HuH-7.5 (cell line): ENCODE measurements around the gene SNRPA.
"Not testable (repeated sequence)": the region's sequence is repeated elsewhere in the genome, so short reads cannot be mapped to it uniquely, and the experiment has no call there.

ENCODE experiments used
- DNase-seq: peaks from one replicate; pipeline ENCODE4 v3.0.0; 2011; ENCODE audit warnings: low spot score

Gene SNRPA

GRCh38 chr19:40721936-40722661 is 28.9 kb upstream of the SNRPA start:
- DNase-seq, result no peak

- DNase-seq, result no peak
Measured at GRCh38 chr19:40723661-40724254, 27.2 kb upstream of the SNRPA start.

- no peak for DNase-seq
Measured at GRCh38 chr19:40724315-40724714, 26.7 kb upstream of the SNRPA start.

- no peak for DNase-seq
Measured at GRCh38 chr19:40724855-40725254, 26.1 kb upstream of the SNRPA start.

- DNase-seq, result no peak
Measured at GRCh38 chr19:40726279-40726678, 24.7 kb upstream of the SNRPA start.

- not testable (repeated sequence) for DNase-seq
Measured at GRCh38 chr19:40730065-40730464, 20.9 kb upstream of the SNRPA start.

- not testable (repeated sequence) for DNase-seq
Measured at GRCh38 chr19:40732304-40732703, 18.7 kb upstream of the SNRPA start.

GRCh38 chr19:40733149-40733548 is 17.9 kb upstream of the SNRPA start:
- no peak for DNase-seq

- no peak for DNase-seq
Measured at GRCh38 chr19:40735013-40735771, 15.8 kb upstream of the SNRPA start.

- DNase-seq, result no peak
Measured at GRCh38 chr19:40736661-40737060, 14.3 kb upstream of the SNRPA start.

GRCh38 chr19:40737102-40737644 is 13.8 kb upstream of the SNRPA start:
- no peak for DNase-seq

GRCh38 chr19:40739030-40739839 is 11.8 kb upstream of the SNRPA start:
- DNase-seq, result no peak

- DNase-seq, result no peak
Measured at GRCh38 chr19:40739871-40740703, 10.9 kb upstream of the SNRPA start.

GRCh38 chr19:40740747-40741146 is 10.3 kb upstream of the SNRPA start:
- DNase-seq, result no peak

- DNase-seq, result no peak
Measured at GRCh38 chr19:40741527-40742390, 9.2 kb upstream of the SNRPA start.

GRCh38 chr19:40742477-40742876 is 8.5 kb upstream of the SNRPA start:
- no peak for DNase-seq

GRCh38 chr19:40742886-40743285 is 8.1 kb upstream of the SNRPA start:
- no peak for DNase-seq

- DNase-seq, result no peak
Measured at GRCh38 chr19:40743926-40744325, 7.1 kb upstream of the SNRPA start.

- DNase-seq, result peak; percentile 43
Measured at GRCh38 chr19:40744554-40745401, 6.2 kb upstream of the SNRPA start.
